ENCODE measurements around the gene RSL24D1. TPM values are rescaled to one million over a fixed set of nuclear protein-coding genes. Genes with fewer than 3 reads are reported as not detected.

The RSL24D1 gene
- total and polyA plus RNA-seq, 2 of the 13 experiments (the other 11 are each of a cell fraction or from before 2014, with no cell fraction given): 58.8 to 100.0 TPM

GRCh38 chr15:55221090-55222011 is 24.6 kb upstream of the RSL24D1 start (continued):
- TF ChIP-seq ZNF407 (CRISPR knock-in tag; IDR thresholded peaks at IDR 0.05; ENCODE audit: not compliant biosample characterization): no peak
- no peak for TF ChIP-seq RNF219 (CRISPR knock-in tag; IDR thresholded peaks at IDR 0.05)
- peak; percentile 25; the same call in 1 of the 2 replicates for TF ChIP-seq MYPOP (CRISPR knock-in tag; IDR thresholded peaks at IDR 0.05)
- no peak for TF ChIP-seq ZNF543 (CRISPR knock-in tag; IDR thresholded peaks at IDR 0.05)
- no peak for TF ChIP-seq ZFP91 (CRISPR knock-in tag; IDR thresholded peaks at IDR 0.05; ENCODE audit: borderline replicate concordance)
- TF ChIP-seq HHEX (CRISPR knock-in tag; IDR thresholded peaks at IDR 0.05): no peak
- TF ChIP-seq PAWR (CRISPR knock-in tag; IDR thresholded peaks at IDR 0.05; ENCODE audit: borderline replicate concordance): no peak
- no peak for TF ChIP-seq THRA (CRISPR knock-in tag; IDR thresholded peaks at IDR 0.05; ENCODE audit: borderline replicate concordance)
- TF ChIP-seq FOXC1 (CRISPR knock-in tag; IDR thresholded peaks at IDR 0.05; ENCODE audit: borderline replicate concordance): no peak

All from HepG2 (cell line).